OCI-LY7 (cell line): ENCODE data around the gene NMRAL1.

ENCODE experiments used
- CTCF ChIP-seq: fragments of 200-600 bp; sonication (generic); conservative IDR thresholded peaks from 2 replicates; pipeline ENCODE4 v1.5.1; 2014; ENCODE audit warnings: mild to moderate bottlenecking, antibody characterized with exemption, low read length, moderate library complexity, mixed read lengths
- EZH2phosphoT487 ChIP-seq: fragments of 200-600 bp; sonication (generic); IDR thresholded peaks from 2 replicates; pipeline ENCODE4 v1.6.1; 2018; ENCODE audit warnings: low read depth, borderline replicate concordance, mild to moderate bottlenecking, mixed run types, antibody characterized with exemption, low read length, moderate library complexity, mixed read lengths

GRCh38 chr16:4426021-4426684 lies 48.3 kb downstream of the NMRAL1 start:
- TF ChIP-seq CTCF, result 0 out of 2 replicates have a peak, but pooled peaks have one; percentile 24
- TF ChIP-seq EZH2phosphoT487, result no peak
